Measurements from ENCODE around the gene C22orf23. TPM values are rescaled to one million over a fixed set of nuclear protein-coding genes. Genes with fewer than 3 reads are reported as not detected.

C22orf23 gene
- total RNA-seq, 2 experiments from 2014 or later: 0.16 TPM; not detected in 1

- H3K4me1 Mint-ChIP-seq: peaks cover 25% of the 10 kb centered on the region
- intact Hi-C loops (cut with DNase I, micrococcal nuclease): loop anchor here in 1 of 2 experiments (5.0 kb wide), 1 partner anchor 45 kb away; the partner anchor contains the start of genes C22orf23 and POLR2F
- POLR2A ChIA-PET: interaction anchor here (1.3 kb wide), 1 partner anchor 27 kb away, joined by 3 read pairs; no protein-coding TSS in a partner anchor
Observed at GRCh38 chr22:37907036-37907954, 46.1 kb downstream of the C22orf23 start.

GRCh38 chr22:37906364-37907008 is 46.9 kb downstream of the C22orf23 start:
- H3K9me3 Mint-ChIP-seq (ENCODE audit: low read depth): no peaks in the 10 kb centered on the region
- H3K27ac Mint-ChIP-seq: no peak overlapping the region
- peaks cover 21% of the 10 kb centered on the region for H3K4me1 Mint-ChIP-seq
- peak overlapping the region; percentile 71 for H3K4me3 Mint-ChIP-seq
- no peaks in the 10 kb centered on the region for H3K36me3 Mint-ChIP-seq (ENCODE audit: low read depth)
- H3K27me3 Mint-ChIP-seq: no peaks in the 10 kb centered on the region
- CTCF ChIA-PET: interaction anchor here (0.6 to 2.1 kb wide), 8 partner anchors 9 to 99 kb away, joined by 3 to 14 read pairs (median 4); partner anchors contain the start of gene GCAT
- peak; percentile 32 for ATAC-seq
- DNase-seq: peak; percentile 55
- POLR2A ChIA-PET: interaction anchor here (0.9 to 1.3 kb wide), 3 partner anchors 10 to 60 kb away, joined by 3 read pairs; no protein-coding TSS in a partner anchor
- intact Hi-C loops (cut with DNase I, micrococcal nuclease): loop anchor here (1.0 to 5.0 kb wide), 8 partner anchors 28 to 664 kb away; partner anchors contain the start of genes C22orf23 (in 2 of the 2), POLR2F (in 2 of the 2), ANKRD54 (in 1 of the 2) and DMC1 (in 1 of the 2)

More at GRCh38 chr22:37907036-37907954, 46.1 kb downstream of the C22orf23 start:
- H3K36me3 Mint-ChIP-seq (ENCODE audit: low read depth): no peaks in the 10 kb centered on the region
- peak overlapping the region; percentile 74 for H3K27ac Mint-ChIP-seq
- no peaks in the 10 kb centered on the region for H3K9me3 Mint-ChIP-seq (ENCODE audit: low read depth)
- no peaks in the 10 kb centered on the region for H3K27me3 Mint-ChIP-seq
- CTCF ChIA-PET: interaction anchor here (0.6 to 1.5 kb wide), 4 partner anchors 10 to 44 kb away, joined by 3 to 5 read pairs (median 4); no protein-coding TSS in a partner anchor
- peak overlapping the region; percentile 71 for H3K4me3 Mint-ChIP-seq
- no peak for DNase-seq
- ATAC-seq: no peak

GRCh38 chr22:37905534-37906363 is 47.7 kb downstream of the C22orf23 start, which contains the start of gene MICALL1:
Gene MICALL1, plus strand, starts transcription at chr22:37906297. Its CDS starts 126 bp downstream, at chr22:37906423.
- ChIA-PET CTCF (interaction anchor here (0.6 to 2.1 kb wide), 10 partner anchors 9 to 404 kb away, joined by 3 to 14 read pairs (median 4); partner anchors contain the start of gene GCAT), POLR2A (interaction anchor here (0.7 to 1.0 kb wide), 3 partner anchors 9 to 59 kb away, joined by 3 read pairs; no protein-coding TSS in a partner anchor)
- intact Hi-C loops (cut with DNase I, micrococcal nuclease): loop anchor here (1.0 to 5.0 kb wide), 9 partner anchors 29 to 665 kb away; partner anchors contain the start of genes C22orf23 (in 2 of the 2), POLR2F (in 2 of the 2), ANKRD54 (in 1 of the 2) and DMC1 (in 1 of the 2)

GRCh38 chr22:37904572-37905533 is 48.5 kb downstream of the C22orf23 start:
- ATAC-seq: peak; percentile 37
- POLR2A ChIA-PET: interaction anchor here (0.7 kb wide), 1 partner anchor 42 kb away, joined by 3 read pairs; no protein-coding TSS in a partner anchor

More at GRCh38 chr22:37905534-37906363, 47.7 kb downstream of the C22orf23 start, which contains the start of gene MICALL1:
- no peaks in the 10 kb centered on the region for H3K9me3 Mint-ChIP-seq (ENCODE audit: low read depth)
- H3K27ac Mint-ChIP-seq: peak within 1 kb of the TSS; percentile 79
- peak within 1 kb of the TSS; percentile 72 for H3K4me3 Mint-ChIP-seq
- DNase-seq (peak; percentile 80), ATAC-seq (peak; percentile 86)
- H3K36me3 Mint-ChIP-seq (ENCODE audit: low read depth): no peaks in the 10 kb centered on the region
- peaks cover 21% of the 10 kb centered on the region for H3K4me1 Mint-ChIP-seq
- no peaks in the 10 kb centered on the region for H3K27me3 Mint-ChIP-seq

GRCh38 chr22:37898441-37899181 is 54.8 kb downstream of the C22orf23 start:
- H3K27ac Mint-ChIP-seq: no peak overlapping the region
- H3K36me3 Mint-ChIP-seq (ENCODE audit: low read depth): no peaks in the 10 kb centered on the region
- no peak for DNase-seq
- peaks cover 26% of the 10 kb centered on the region for H3K4me1 Mint-ChIP-seq
- H3K4me3 Mint-ChIP-seq: no peak overlapping the region
- ChIA-PET POLR2A (no interaction called here), CTCF (interaction anchor here (0.7 to 3.7 kb wide), 2 partner anchors 17 to 36 kb away, joined by 3 to 19 read pairs; no protein-coding TSS in a partner anchor)
- no peaks in the 10 kb centered on the region for H3K9me3 Mint-ChIP-seq (ENCODE audit: low read depth)
- ATAC-seq: no peak
- no peaks in the 10 kb centered on the region for H3K27me3 Mint-ChIP-seq
- intact Hi-C loops (cut with DNase I, micrococcal nuclease): no loop called here

More at GRCh38 chr22:37904572-37905533, 48.5 kb downstream of the C22orf23 start:
- Mint-ChIP-seq H3K4me1 (peaks cover 21% of the 10 kb centered on the region), H3K27me3 (no peaks in the 10 kb centered on the region), H3K9me3 (ENCODE audit: low read depth) (no peaks in the 10 kb centered on the region), H3K4me3 (peak overlapping the region; percentile 72), H3K27ac (peak overlapping the region; percentile 79), H3K36me3 (ENCODE audit: low read depth) (no peaks in the 10 kb centered on the region)
- DNase-seq: peak; percentile 50
- intact Hi-C loops (cut with DNase I, micrococcal nuclease): loop anchor here (1.0 to 5.0 kb wide), 2 partner anchors 47 to 56 kb away; partner anchors contain the start of genes C22orf23 (in 1 of the 2), EIF3L (in 1 of the 2) and POLR2F (in 1 of the 2)
- CTCF ChIA-PET: interaction anchor here (1.0 to 2.1 kb wide), 2 partner anchors 8 to 19 kb away, joined by 3 to 14 read pairs; no protein-coding TSS in a partner anchor

GRCh38 chr22:37897807-37898206 is 55.6 kb downstream of the C22orf23 start:
- ChIA-PET CTCF (interaction anchor here (0.5 to 3.7 kb wide), 10 partner anchors 8 to 727 kb away, joined by 3 to 19 read pairs (median 4); partner anchors contain the start of gene MICALL1), POLR2A (interaction anchor here (0.5 to 0.6 kb wide), 2 partner anchors 57 to 60 kb away, joined by 4 read pairs; no protein-coding TSS in a partner anchor)
- peak overlapping the region; percentile 30 for H3K27ac Mint-ChIP-seq
- peaks cover 26% of the 10 kb centered on the region for H3K4me1 Mint-ChIP-seq
- H3K4me3 Mint-ChIP-seq: no peak overlapping the region
- no peaks in the 10 kb centered on the region for H3K9me3 Mint-ChIP-seq (ENCODE audit: low read depth)
- H3K27me3 Mint-ChIP-seq: no peaks in the 10 kb centered on the region
- DNase-seq (no peak), ATAC-seq (no peak)
- intact Hi-C loops (cut with DNase I, micrococcal nuclease): no loop called here
- H3K36me3 Mint-ChIP-seq (ENCODE audit: low read depth): no peaks in the 10 kb centered on the region

- intact Hi-C loops (cut with DNase I, micrococcal nuclease): no loop called here
- Mint-ChIP-seq H3K27me3 (no peaks in the 10 kb centered on the region), H3K4me3 (no peak overlapping the region)
Observed at GRCh38 chr22:37896939-37897338, 56.5 kb downstream of the C22orf23 start.

GRCh38 chr22:37896181-37896592 is 57.2 kb downstream of the C22orf23 start:
- ATAC-seq (peak; percentile 97), DNase-seq (peak; percentile 65)
- Mint-ChIP-seq H3K9me3 (ENCODE audit: low read depth) (no peaks in the 10 kb centered on the region), H3K36me3 (ENCODE audit: low read depth) (peaks cover 9% of the 10 kb centered on the region), H3K4me3 (no peak overlapping the region), H3K27ac (peak overlapping the region; percentile 89), H3K27me3 (no peaks in the 10 kb centered on the region), H3K4me1 (peaks cover 26% of the 10 kb centered on the region)
- ChIA-PET CTCF (interaction anchor here (0.7 to 3.7 kb wide), 7 partner anchors 9 to 811 kb away, joined by 3 to 19 read pairs (median 6); partner anchors contain the start of gene MICALL1), POLR2A (interaction anchor here (0.5 to 1.4 kb wide), 5 partner anchors 10 to 57 kb away, joined by 3 to 6 read pairs (median 3); partner anchors contain the start of genes C22orf23, MICALL1 and POLR2F)
- intact Hi-C loops (cut with DNase I, micrococcal nuclease): no loop called here

More at GRCh38 chr22:37896939-37897338, 56.5 kb downstream of the C22orf23 start:
- ATAC-seq: no peak
- ChIA-PET POLR2A (interaction anchor here (0.5 to 1.4 kb wide), 4 partner anchors 56 to 87 kb away, joined by 3 to 6 read pairs (median 4); partner anchors contain the start of genes C22orf23 and POLR2F), CTCF (interaction anchor here (0.5 to 3.7 kb wide), 13 partner anchors 9 to 810 kb away, joined by 3 to 19 read pairs (median 4); partner anchors contain the start of gene MICALL1)
- DNase-seq: no peak
- Mint-ChIP-seq H3K27ac (peak overlapping the region; percentile 89), H3K4me1 (peaks cover 26% of the 10 kb centered on the region), H3K9me3 (ENCODE audit: low read depth) (no peaks in the 10 kb centered on the region), H3K36me3 (ENCODE audit: low read depth) (peaks cover 2% of the 10 kb centered on the region)
